ENCODE measurements around the gene ZNF280C.

DNA sequence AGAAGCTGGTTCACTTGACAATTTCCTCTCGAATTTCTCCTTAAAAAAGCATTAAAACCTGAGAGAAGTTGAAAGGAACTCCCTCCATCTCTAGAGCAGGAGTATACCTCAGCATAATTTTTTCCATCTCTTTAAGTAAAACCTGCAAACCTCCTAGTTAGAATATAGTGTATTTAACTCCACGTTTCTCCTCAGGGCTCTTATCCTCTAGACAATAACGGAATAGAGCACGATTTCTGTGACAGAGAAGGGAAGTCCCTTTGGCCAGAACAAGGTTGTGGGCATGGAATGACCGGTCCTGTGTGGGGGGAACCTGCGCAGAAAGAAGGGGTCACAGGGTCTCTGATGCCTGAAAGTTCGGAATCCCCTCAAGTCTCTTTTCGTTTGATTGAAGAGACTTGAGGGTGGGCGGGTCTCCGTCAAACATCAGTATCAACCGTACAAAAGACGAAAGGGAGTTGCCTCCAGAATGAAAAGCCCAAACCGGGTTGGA is 697 bp downstream of the ZNF280C start:
- TF ChIP-seq, protein P1, sequence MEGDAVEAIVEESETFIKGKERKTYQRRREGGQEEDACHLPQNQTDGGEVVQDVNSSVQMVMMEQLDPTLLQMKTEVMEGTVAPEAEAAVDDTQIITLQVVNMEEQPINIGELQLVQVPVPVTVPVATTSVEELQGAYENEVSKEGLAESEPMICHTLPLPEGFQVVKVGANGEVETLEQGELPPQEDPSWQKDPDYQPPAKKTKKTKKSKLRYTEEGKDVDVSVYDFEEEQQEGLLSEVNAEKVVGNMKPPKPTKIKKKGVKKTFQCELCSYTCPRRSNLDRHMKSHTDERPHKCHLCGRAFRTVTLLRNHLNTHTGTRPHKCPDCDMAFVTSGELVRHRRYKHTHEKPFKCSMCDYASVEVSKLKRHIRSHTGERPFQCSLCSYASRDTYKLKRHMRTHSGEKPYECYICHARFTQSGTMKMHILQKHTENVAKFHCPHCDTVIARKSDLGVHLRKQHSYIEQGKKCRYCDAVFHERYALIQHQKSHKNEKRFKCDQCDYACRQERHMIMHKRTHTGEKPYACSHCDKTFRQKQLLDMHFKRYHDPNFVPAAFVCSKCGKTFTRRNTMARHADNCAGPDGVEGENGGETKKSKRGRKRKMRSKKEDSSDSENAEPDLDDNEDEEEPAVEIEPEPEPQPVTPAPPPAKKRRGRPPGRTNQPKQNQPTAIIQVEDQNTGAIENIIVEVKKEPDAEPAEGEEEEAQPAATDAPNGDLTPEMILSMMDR (IDR thresholded peaks at IDR 0.05): no peak
- TF ChIP-seq POLR2A (IDR thresholded peaks at IDR 0.05): no peak

Measured in body of pancreas (tissue), 4 donors.